GM23248 (cell line): Measurements from ENCODE around the gene ALK. TPM values are rescaled to one million over a fixed set of nuclear protein-coding genes. Genes with fewer than 3 reads are reported as not detected.

ENCODE experiments used
- DNase-seq: peaks from one replicate; pipeline ENCODE4 v3.0.0-alpha.2; 2015
- H2AFZ ChIP-seq: fragments of 200-600 bp; sonication (generic); 2 replicates; pipeline ENCODE4 v1.6.1; 2016; ENCODE audit warnings: antibody characterized with exemption
- H3F3A ChIP-seq: fragments of 200-600 bp; sonication (generic); 2 replicates; pipeline ENCODE4 v1.6.1; 2016; ENCODE audit warnings: mild to moderate bottlenecking, antibody characterized with exemption, mixed run types; ENCODE audit not compliant: insufficient read depth
- H3K27ac ChIP-seq: fragments of 200-600 bp; sonication (generic); 2 replicates; pipeline ENCODE4 v1.5.1; 2016; ENCODE audit warnings: mild to moderate bottlenecking
- H3K27me3 ChIP-seq: fragments of 200-600 bp; sonication (generic); replicated peaks from 2 replicates; pipeline ENCODE4 v1.6.1; 2016; ENCODE audit warnings: mild to moderate bottlenecking; ENCODE audit not compliant: insufficient read depth
- H3K36me3 ChIP-seq: fragments of 200-600 bp; sonication (generic); 2 replicates; pipeline ENCODE4 v1.6.1; 2016; ENCODE audit warnings: low read depth, mild to moderate bottlenecking
- H3K4me1 ChIP-seq: fragments of 200-600 bp; sonication (generic); 2 replicates; pipeline ENCODE4 v1.6.1; 2016; ENCODE audit warnings: mild to moderate bottlenecking; ENCODE audit not compliant: insufficient read depth
- H3K4me2 ChIP-seq: fragments of 200-600 bp; sonication (generic); one replicate; pipeline ENCODE4 v1.6.1; 2016; ENCODE audit warnings: mild to moderate bottlenecking; ENCODE audit not compliant: unreplicated experiment
- H3K4me3 ChIP-seq: fragments of 200-600 bp; sonication (generic); 2 replicates; pipeline ENCODE4 v1.5.1; 2016; ENCODE audit warnings: mild to moderate bottlenecking
- H3K79me2 ChIP-seq: fragments of 200-600 bp; sonication (generic); 2 replicates; pipeline ENCODE4 v1.6.1; 2016; ENCODE audit warnings: mild to moderate bottlenecking; ENCODE audit not compliant: insufficient read depth
- H3K9ac ChIP-seq: fragments of 200-600 bp; sonication (generic); 2 replicates; pipeline ENCODE4 v1.6.1; 2016; ENCODE audit warnings: mild to moderate bottlenecking
- H3K9me2 ChIP-seq: fragments of 200-600 bp; sonication (generic); 2 replicates; pipeline ENCODE4 v1.6.1; 2016; ENCODE audit warnings: mixed run types, mild to moderate bottlenecking, moderate library complexity; ENCODE audit not compliant: insufficient read depth
- H3K9me3 ChIP-seq: fragments of 200-600 bp; sonication (generic); one replicate; pipeline ENCODE4 v1.6.1; 2017; ENCODE audit warnings: low read depth
- H4K20me1 ChIP-seq: fragments of 200-600 bp; sonication (generic); 2 replicates; pipeline ENCODE4 v1.6.0; 2016; ENCODE audit not compliant: insufficient read depth
- EZH2 ChIP-seq: fragments of 200-600 bp; sonication (generic); IDR thresholded peaks from 2 replicates; pipeline ENCODE4 v1.6.1; 2018; ENCODE audit warnings: antibody characterized with exemption, mild to moderate bottlenecking; ENCODE audit not compliant: insufficient read depth, poor library complexity, severe bottlenecking
- EZH2phosphoT487 ChIP-seq: fragments of 200-600 bp; sonication (generic); IDR thresholded peaks from 2 replicates; pipeline ENCODE4 v1.6.1; 2018; ENCODE audit warnings: antibody characterized with exemption, moderate library complexity, mild to moderate bottlenecking, low read depth; ENCODE audit not compliant: insufficient read depth
- WGBS, 2 experiments: methylation state at CpG; one replicate each; pipeline ENCODE4 v1.1.6; 2015 to 2017; ENCODE audit warnings: low lambda C conversion rate in 2 of 2, low coverage in 1 of 2; ENCODE audit errors: missing lambda C conversion rate in 2 of 2; 5-methylcytosine and 5-hydroxymethylcytosine counted together
- in situ Hi-C: fragments of 300-500 bp; cut with MboI; formaldehyde crosslinking; loops from 2 replicates; pipeline ENCODE4 v1.15.0; 2020
- polyA plus RNA-seq: library from polyadenylated mRNA; unstranded; fragments of >200 nt; fragmentation: Nextera tagmentation; extraction: Ambion mirVana; gene quantifications from 2 replicates; pipeline ENCODE4 v1.2.1, GENCODE V29; 2016
- total RNA-seq: library from RNA; depleted of rRNA; stranded (reverse); fragments of >200 nt; shearing (Covaris generic); gene quantifications from 2 replicates; pipeline ENCODE4 v1.2.3, GENCODE V29; 2014

The ALK gene
- total and polyA plus RNA-seq, 2 experiments from 2014 or later, result under 0.01 to 0.05 TPM

DNA sequence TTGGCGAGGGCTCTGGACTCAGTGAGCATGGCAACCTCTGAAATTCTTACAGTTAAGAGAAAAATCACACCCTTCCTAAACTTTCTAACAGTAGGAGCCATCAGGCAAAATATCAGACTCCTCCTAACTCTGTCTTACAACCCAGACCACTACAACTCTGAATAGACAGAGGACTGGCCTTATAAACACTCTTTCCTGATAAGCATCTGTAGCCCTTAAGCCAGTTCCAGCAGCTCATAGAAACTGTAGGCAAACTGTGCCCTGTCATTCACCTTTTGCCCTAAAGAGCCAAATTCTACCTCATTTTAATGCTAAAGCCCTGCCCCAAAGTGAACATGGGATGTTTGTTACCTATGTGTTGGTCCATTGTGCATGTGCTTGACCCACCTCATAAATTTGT lies 304.8 kb downstream of the ALK start:
- in situ Hi-C loops, result no loop called here
- no peak overlapping the region for H3K4me2 ChIP-seq
- TF ChIP-seq EZH2 (no peak), EZH2phosphoT487 (no peak)
- peaks cover 11% of the 10 kb centered on the region for H3K27me3 ChIP-seq
- no peaks in the 10 kb centered on the region for H3K9me3 ChIP-seq
- no peak overlapping the region for H3K4me3 ChIP-seq
- H4K20me1 ChIP-seq, result no peaks in the 10 kb centered on the region
- no peaks in the 10 kb centered on the region for H3K9me2 ChIP-seq
- no peak overlapping the region for H3K27ac ChIP-seq
- no peaks in the 10 kb centered on the region for H3K79me2 ChIP-seq
- DNase-seq, result no peak
- no peaks in the 10 kb centered on the region for H3K36me3 ChIP-seq
- no peak overlapping the region for H2AFZ ChIP-seq
- WGBS, 2 experiments, result 54 to 69% methylated on average over 1 of the region's 1 CpG
- H3K9ac ChIP-seq, result no peak overlapping the region
- no peaks in the 10 kb centered on the region for H3F3A ChIP-seq
- no peaks in the 10 kb centered on the region for H3K4me1 ChIP-seq

DNA sequence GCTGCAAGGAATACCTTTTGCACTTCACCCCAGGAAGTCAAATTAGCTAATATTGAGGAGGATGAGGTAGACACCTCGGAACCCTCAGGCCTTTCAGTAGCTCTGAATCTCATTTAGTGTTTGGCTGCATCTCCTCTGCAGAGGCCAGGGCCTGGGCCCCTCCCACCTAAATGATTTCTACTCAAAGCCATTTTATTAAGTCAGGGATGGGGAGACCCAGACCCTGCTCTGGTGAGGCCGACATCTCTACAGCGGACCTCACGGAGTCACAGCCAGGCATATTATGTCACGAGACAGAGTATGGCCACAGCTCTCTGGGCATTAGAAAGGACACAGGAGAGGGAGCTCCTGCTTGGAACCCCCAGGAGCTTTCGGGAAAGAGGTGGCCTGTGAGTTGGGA lies 305.5 kb downstream of the ALK start:
- H3K9me2 ChIP-seq, result no peaks in the 10 kb centered on the region
- H3F3A ChIP-seq, result no peaks in the 10 kb centered on the region
- no peak overlapping the region for H3K9ac ChIP-seq
- H3K27me3 ChIP-seq, result peaks cover 11% of the 10 kb centered on the region
- H2AFZ ChIP-seq, result no peak overlapping the region
- H3K4me1 ChIP-seq, result no peaks in the 10 kb centered on the region
- H4K20me1 ChIP-seq, result no peaks in the 10 kb centered on the region
- DNase-seq, result no peak
- H3K27ac ChIP-seq, result no peak overlapping the region
- no peak overlapping the region for H3K4me2 ChIP-seq
- no peaks in the 10 kb centered on the region for H3K36me3 ChIP-seq
- H3K79me2 ChIP-seq, result no peaks in the 10 kb centered on the region
- WGBS, 2 experiments, result 71 to 75% methylated on average over 6 of the region's 6 CpGs
- TF ChIP-seq EZH2phosphoT487, result no peak
- TF ChIP-seq EZH2, result no peak
- no peak overlapping the region for H3K4me3 ChIP-seq
- in situ Hi-C loops, result no loop called here
- no peaks in the 10 kb centered on the region for H3K9me3 ChIP-seq

DNA sequence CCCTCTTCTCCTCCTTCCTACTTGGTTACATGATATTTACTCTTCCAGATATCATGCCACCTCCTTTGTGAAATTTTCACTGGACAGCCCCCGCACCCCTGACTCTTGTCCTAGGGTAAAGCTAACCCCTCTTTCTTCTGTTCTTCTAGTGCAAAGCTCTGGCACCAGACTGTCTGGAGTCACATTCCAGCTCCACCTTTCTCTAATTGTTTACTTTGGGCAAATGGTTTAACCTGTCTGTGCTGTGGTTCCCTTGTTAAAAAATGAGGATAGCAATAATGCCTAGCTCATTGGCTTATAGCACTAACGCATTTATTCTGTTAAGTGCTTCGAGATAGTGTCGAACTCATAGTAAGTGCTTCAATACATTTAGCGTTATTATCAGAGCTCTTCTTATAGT lies 306.2 kb downstream of the ALK start:
- Histone ChIP-seq H3K4me1 (no peaks in the 10 kb centered on the region), H3K9me2 (no peaks in the 10 kb centered on the region), H3K27ac (no peak overlapping the region), H2AFZ (no peak overlapping the region), H3K27me3 (peaks cover 11% of the 10 kb centered on the region), H4K20me1 (no peaks in the 10 kb centered on the region), H3K79me2 (no peaks in the 10 kb centered on the region), H3K9me3 (no peaks in the 10 kb centered on the region), H3K4me3 (no peak overlapping the region), H3K4me2 (no peak overlapping the region), H3K36me3 (no peaks in the 10 kb centered on the region), H3F3A (no peaks in the 10 kb centered on the region), H3K9ac (no peak overlapping the region)
- in situ Hi-C loops, result no loop called here
- 73 to 78% methylated on average over 5 of the region's 5 CpGs for WGBS, 2 experiments
- no peak for DNase-seq
- TF ChIP-seq EZH2, result no peak
- no peak for TF ChIP-seq EZH2phosphoT487

DNA sequence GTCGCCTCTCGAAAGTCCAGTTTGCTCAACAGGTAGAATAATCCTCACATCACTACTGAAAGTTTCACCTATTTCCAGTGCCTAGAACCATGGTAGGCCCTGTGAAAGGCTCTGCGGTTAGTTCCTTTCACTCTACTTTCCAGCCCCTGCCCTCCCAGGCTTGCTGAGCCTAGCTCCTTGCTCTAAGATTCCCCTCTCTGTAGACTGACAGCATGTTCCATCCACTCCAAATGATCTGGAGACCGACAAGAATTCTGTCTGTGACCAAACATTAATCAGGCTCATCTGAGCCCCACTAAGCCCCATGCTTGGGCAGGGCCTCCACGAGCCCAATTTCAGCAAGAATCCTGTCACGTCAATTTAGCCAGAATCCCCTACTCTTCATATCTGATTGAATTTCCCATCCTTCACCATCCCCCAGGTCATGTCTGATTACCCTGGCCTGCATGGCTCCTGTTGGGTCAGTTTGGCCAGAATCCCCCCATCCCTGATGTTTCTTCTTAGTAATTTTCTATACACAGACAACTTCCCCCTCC lies 307.0 kb downstream of the ALK start:
- Histone ChIP-seq H3K4me2 (no peak overlapping the region), H3K9me3 (no peaks in the 10 kb centered on the region), H3K9ac (no peak overlapping the region), H3K36me3 (no peaks in the 10 kb centered on the region), H3F3A (no peaks in the 10 kb centered on the region), H3K27ac (no peak overlapping the region), H3K4me1 (no peaks in the 10 kb centered on the region), H3K9me2 (no peaks in the 10 kb centered on the region), H3K4me3 (no peak overlapping the region), H4K20me1 (no peaks in the 10 kb centered on the region), H3K79me2 (no peaks in the 10 kb centered on the region), H3K27me3 (peaks cover 11% of the 10 kb centered on the region), H2AFZ (no peak overlapping the region)
- 63 to 71% methylated on average over 6 of the region's 6 CpGs for WGBS, 2 experiments
- no peak for TF ChIP-seq EZH2phosphoT487
- TF ChIP-seq EZH2, result no peak
- in situ Hi-C loops, result no loop called here
- DNase-seq, result no peak

DNA sequence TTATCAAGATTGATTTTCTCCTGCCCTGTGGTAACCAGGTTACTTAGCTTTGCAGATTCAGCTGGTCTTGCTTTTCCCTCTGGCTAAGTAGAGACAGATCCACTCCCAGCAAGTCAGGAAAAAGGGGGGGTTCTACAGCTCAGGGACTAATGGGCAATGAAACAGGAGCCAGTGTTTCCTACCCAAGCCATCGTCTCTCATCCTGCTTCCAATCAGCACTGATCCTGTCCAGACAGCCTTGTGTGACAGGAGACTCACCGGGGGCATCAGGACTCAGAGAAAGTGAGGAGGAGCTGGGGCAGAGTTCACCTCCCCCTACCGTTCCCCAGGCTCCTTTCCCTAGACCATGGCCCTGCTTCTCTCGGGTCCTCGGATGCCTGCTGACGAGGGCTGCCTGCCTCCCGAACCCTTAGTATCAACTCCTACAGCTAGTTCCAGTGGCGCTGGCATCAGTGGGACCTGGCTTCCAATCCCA lies 307.6 kb downstream of the ALK start:
- H3K79me2 ChIP-seq, result no peaks in the 10 kb centered on the region
- H3F3A ChIP-seq, result no peaks in the 10 kb centered on the region
- DNase-seq, result no peak
- H4K20me1 ChIP-seq, result no peaks in the 10 kb centered on the region
- no peaks in the 10 kb centered on the region for H3K4me1 ChIP-seq
- peaks cover 11% of the 10 kb centered on the region for H3K27me3 ChIP-seq
- no peak overlapping the region for H3K27ac ChIP-seq
- no peaks in the 10 kb centered on the region for H3K36me3 ChIP-seq
- in situ Hi-C loops, result no loop called here
- no peaks in the 10 kb centered on the region for H3K9me2 ChIP-seq
- H3K9ac ChIP-seq, result no peak overlapping the region
- WGBS, 2 experiments, result 51 to 52% methylated on average over 8 of the region's 8 CpGs
- no peak overlapping the region for H3K4me3 ChIP-seq
- no peak for TF ChIP-seq EZH2
- no peak for TF ChIP-seq EZH2phosphoT487
- no peaks in the 10 kb centered on the region for H3K9me3 ChIP-seq
- H2AFZ ChIP-seq, result no peak overlapping the region
- H3K4me2 ChIP-seq, result no peak overlapping the region
